ENCODE results near the gene PPP2R2C. TPM values are rescaled to one million over a fixed set of nuclear protein-coding genes. Genes with fewer than 3 reads are reported as not detected.

PPP2R2C gene
- total and polyA plus RNA-seq, 9 of the 15 experiments (the other 6 are each of a cell fraction or from before 2014, with no cell fraction given): 0.04 to 0.06 TPM; not detected in 7

GRCh38 chr4:6456450-6456849 is 16.0 kb downstream of the PPP2R2C start (continued):
- no peak for TF ChIP-seq BCLAF1 (IDR thresholded peaks at IDR 0.05; ENCODE audit: borderline replicate concordance in 1 of 2, control insufficient read depth in 1 of 2, low read depth in 2 of 2, low read length in 1 of 2)
- TF ChIP-seq ZNF217 (CRISPR knock-in tag; IDR thresholded peaks at IDR 0.05): no peak
- TF ChIP-seq MCM7 (IDR thresholded peaks at IDR 0.05): no peak
- TF ChIP-seq DEAF1 (CRISPR knock-in tag; IDR thresholded peaks at IDR 0.05): no peak
- no peak for TF ChIP-seq CHD1 (IDR thresholded peaks at IDR 0.05; ENCODE audit: low read length)
- no peak for TF ChIP-seq CBX8 (IDR thresholded peaks at IDR 0.05; ENCODE audit: borderline replicate concordance, extremely low read depth, low read depth, low read length, poor library complexity, severe bottlenecking)
- TF ChIP-seq TFE3 (CRISPR knock-in tag; IDR thresholded peaks at IDR 0.05): no peak
- TF ChIP-seq HCFC1 (IDR thresholded peaks at IDR 0.05; ENCODE audit: low read depth, low read length): no peak
- no peak for TF ChIP-seq ZBTB17 (CRISPR knock-in tag; IDR thresholded peaks at IDR 0.05)
- TF ChIP-seq FOXM1 (IDR thresholded peaks at IDR 0.05; ENCODE audit: low read depth): no peak
- no peak for TF ChIP-seq FOXM1 (CRISPR knock-in tag; IDR thresholded peaks at IDR 0.05; ENCODE audit: low read depth)
- no peak for TF ChIP-seq RAD51 (IDR thresholded peaks at IDR 0.05; ENCODE audit: borderline replicate concordance, low read depth)
